ENCODE results near the gene TMEM109. TPM values are rescaled to one million over a fixed set of nuclear protein-coding genes. Genes with fewer than 3 reads are reported as not detected.

Gene TMEM109
- total and polyA plus RNA-seq, 2 of the 8 experiments (the other 6 are each of a cell fraction or from before 2014, with no cell fraction given) = 27.3 to 30.3 TPM

DNA sequence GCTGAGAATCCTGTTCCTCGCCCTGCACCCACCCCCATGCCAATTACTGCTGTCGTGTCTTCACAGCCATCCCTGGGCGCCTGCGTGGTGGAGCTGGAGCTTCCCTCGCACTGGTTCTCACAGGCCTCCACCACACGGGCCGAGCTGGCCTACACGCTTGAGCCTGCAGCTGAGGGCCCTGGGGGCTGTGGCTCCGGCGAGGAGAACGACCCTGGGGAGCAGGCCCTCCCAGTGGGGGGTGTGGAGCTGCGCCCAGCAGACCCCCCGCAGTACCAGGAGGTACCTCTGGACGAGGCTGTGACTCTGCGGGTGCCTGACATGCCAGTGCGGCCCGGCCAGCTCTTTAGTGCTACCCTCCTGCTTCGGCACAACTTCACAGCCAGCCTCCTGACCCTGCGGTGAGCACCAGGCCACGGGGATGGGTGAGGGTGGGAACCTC is 14.6 kb downstream of the TMEM109 start (continued):
- TF ChIP-seq, protein P1, sequence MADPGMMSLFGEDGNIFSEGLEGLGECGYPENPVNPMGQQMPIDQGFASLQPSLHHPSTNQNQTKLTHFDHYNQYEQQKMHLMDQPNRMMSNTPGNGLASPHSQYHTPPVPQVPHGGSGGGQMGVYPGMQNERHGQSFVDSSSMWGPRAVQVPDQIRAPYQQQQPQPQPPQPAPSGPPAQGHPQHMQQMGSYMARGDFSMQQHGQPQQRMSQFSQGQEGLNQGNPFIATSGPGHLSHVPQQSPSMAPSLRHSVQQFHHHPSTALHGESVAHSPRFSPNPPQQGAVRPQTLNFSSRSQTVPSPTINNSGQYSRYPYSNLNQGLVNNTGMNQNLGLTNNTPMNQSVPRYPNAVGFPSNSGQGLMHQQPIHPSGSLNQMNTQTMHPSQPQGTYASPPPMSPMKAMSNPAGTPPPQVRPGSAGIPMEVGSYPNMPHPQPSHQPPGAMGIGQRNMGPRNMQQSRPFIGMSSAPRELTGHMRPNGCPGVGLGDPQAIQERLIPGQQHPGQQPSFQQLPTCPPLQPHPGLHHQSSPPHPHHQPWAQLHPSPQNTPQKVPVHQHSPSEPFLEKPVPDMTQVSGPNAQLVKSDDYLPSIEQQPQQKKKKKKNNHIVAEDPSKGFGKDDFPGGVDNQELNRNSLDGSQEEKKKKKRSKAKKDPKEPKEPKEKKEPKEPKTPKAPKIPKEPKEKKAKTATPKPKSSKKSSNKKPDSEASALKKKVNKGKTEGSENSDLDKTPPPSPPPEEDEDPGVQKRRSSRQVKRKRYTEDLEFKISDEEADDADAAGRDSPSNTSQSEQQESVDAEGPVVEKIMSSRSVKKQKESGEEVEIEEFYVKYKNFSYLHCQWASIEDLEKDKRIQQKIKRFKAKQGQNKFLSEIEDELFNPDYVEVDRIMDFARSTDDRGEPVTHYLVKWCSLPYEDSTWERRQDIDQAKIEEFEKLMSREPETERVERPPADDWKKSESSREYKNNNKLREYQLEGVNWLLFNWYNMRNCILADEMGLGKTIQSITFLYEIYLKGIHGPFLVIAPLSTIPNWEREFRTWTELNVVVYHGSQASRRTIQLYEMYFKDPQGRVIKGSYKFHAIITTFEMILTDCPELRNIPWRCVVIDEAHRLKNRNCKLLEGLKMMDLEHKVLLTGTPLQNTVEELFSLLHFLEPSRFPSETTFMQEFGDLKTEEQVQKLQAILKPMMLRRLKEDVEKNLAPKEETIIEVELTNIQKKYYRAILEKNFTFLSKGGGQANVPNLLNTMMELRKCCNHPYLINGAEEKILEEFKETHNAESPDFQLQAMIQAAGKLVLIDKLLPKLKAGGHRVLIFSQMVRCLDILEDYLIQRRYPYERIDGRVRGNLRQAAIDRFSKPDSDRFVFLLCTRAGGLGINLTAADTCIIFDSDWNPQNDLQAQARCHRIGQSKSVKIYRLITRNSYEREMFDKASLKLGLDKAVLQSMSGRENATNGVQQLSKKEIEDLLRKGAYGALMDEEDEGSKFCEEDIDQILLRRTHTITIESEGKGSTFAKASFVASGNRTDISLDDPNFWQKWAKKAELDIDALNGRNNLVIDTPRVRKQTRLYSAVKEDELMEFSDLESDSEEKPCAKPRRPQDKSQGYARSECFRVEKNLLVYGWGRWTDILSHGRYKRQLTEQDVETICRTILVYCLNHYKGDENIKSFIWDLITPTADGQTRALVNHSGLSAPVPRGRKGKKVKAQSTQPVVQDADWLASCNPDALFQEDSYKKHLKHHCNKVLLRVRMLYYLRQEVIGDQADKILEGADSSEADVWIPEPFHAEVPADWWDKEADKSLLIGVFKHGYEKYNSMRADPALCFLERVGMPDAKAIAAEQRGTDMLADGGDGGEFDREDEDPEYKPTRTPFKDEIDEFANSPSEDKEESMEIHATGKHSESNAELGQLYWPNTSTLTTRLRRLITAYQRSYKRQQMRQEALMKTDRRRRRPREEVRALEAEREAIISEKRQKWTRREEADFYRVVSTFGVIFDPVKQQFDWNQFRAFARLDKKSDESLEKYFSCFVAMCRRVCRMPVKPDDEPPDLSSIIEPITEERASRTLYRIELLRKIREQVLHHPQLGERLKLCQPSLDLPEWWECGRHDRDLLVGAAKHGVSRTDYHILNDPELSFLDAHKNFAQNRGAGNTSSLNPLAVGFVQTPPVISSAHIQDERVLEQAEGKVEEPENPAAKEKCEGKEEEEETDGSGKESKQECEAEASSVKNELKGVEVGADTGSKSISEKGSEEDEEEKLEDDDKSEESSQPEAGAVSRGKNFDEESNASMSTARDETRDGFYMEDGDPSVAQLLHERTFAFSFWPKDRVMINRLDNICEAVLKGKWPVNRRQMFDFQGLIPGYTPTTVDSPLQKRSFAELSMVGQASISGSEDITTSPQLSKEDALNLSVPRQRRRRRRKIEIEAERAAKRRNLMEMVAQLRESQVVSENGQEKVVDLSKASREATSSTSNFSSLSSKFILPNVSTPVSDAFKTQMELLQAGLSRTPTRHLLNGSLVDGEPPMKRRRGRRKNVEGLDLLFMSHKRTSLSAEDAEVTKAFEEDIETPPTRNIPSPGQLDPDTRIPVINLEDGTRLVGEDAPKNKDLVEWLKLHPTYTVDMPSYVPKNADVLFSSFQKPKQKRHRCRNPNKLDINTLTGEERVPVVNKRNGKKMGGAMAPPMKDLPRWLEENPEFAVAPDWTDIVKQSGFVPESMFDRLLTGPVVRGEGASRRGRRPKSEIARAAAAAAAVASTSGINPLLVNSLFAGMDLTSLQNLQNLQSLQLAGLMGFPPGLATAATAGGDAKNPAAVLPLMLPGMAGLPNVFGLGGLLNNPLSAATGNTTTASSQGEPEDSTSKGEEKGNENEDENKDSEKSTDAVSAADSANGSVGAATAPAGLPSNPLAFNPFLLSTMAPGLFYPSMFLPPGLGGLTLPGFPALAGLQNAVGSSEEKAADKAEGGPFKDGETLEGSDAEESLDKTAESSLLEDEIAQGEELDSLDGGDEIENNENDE (IDR thresholded peaks at IDR 0.05; ENCODE audit: insufficient replicate concordance, low read length) = no peak
- TF ChIP-seq, protein P2, sequence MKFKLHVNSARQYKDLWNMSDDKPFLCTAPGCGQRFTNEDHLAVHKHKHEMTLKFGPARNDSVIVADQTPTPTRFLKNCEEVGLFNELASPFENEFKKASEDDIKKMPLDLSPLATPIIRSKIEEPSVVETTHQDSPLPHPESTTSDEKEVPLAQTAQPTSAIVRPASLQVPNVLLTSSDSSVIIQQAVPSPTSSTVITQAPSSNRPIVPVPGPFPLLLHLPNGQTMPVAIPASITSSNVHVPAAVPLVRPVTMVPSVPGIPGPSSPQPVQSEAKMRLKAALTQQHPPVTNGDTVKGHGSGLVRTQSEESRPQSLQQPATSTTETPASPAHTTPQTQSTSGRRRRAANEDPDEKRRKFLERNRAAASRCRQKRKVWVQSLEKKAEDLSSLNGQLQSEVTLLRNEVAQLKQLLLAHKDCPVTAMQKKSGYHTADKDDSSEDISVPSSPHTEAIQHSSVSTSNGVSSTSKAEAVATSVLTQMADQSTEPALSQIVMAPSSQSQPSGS (IDR thresholded peaks at IDR 0.05; ENCODE audit: low read length) = no peak
- TF ChIP-seq BACH1 (IDR thresholded peaks at IDR 0.05; ENCODE audit: low read length) = no peak
- no peak for TF ChIP-seq EP300 (IDR thresholded peaks at IDR 0.05; ENCODE audit: borderline replicate concordance in 1 of 2, low read depth in 2 of 2, low read length in 2 of 2)
- TF ChIP-seq SP1 (IDR thresholded peaks at IDR 0.05; ENCODE audit: low read depth, low read length) = no peak
- no peak for TF ChIP-seq RXRA (IDR thresholded peaks at IDR 0.05; ENCODE audit: insufficient read depth, low read depth, low read length)
- TF ChIP-seq CREB1 (IDR thresholded peaks at IDR 0.05) = no peak
- no peak for TF ChIP-seq KDM5A (IDR thresholded peaks at IDR 0.05; ENCODE audit: low read length)
- TF ChIP-seq RFX5 (IDR thresholded peaks at IDR 0.05; ENCODE audit: borderline replicate concordance, low read depth, low read length) = no peak
